HEK293 (cell line): Measurements from ENCODE around the gene AQP3.
"Not testable (repeated sequence)": the region's sequence is repeated elsewhere in the genome, so short reads cannot be mapped to it uniquely, and the experiment has no call there.

Experiments
- CTCF ChIA-PET: fragments of 350-600 bp; formaldehyde crosslinking; extraction: SDS; loops from one replicate; lab custom pipeline; 2021; ENCODE audit warnings: antibody characterized with exemption; lab: Yijun Ruan, JAX
- POLR2A ChIA-PET: fragments of 300-600 bp; formaldehyde crosslinking; extraction: SDS; loops from one replicate; lab custom pipeline; 2020; ENCODE audit warnings: antibody characterized with exemption, inconsistent platforms; lab: Yijun Ruan, JAX
- H3K27ac ChIP-seq: fragments of 200-500 bp; sonication (Bioruptor generic); 2 replicates; pipeline ENCODE4 v1.5.1; 2014; ENCODE audit warnings: low read depth, low read length, control low read depth, inconsistent platforms; ENCODE audit errors: extremely low read depth
- H3K36me3 ChIP-seq, 2 experiments: fragments of 200-500 bp in 1 of 2; sonication (Bioruptor generic) in 1 of 2; 1 replicate in 1 of 2; 2 replicates in 1 of 2; pipeline ENCODE4 v1.5.1; 2014 to 2017; ENCODE audit warnings: inconsistent platforms in 2 of 2, low read length in 2 of 2; ENCODE audit not compliant: control insufficient read depth in 2 of 2, insufficient read depth in 1 of 2
- H3K4me1 ChIP-seq: fragments of 200-500 bp; sonication (Bioruptor generic); 2 replicates; pipeline ENCODE4 v1.5.1; 2014; ENCODE audit warnings: mild to moderate bottlenecking, low read length, inconsistent platforms; ENCODE audit not compliant: control insufficient read depth, insufficient read depth
- H3K4me3 ChIP-seq: 2 replicates; pipeline ENCODE4 v1.5.1; 2011; ENCODE audit warnings: low read depth, mild to moderate bottlenecking, control low read depth, low read length, moderate library complexity
- H3K9me3 ChIP-seq: fragments of 200-500 bp; sonication (Bioruptor generic); 2 replicates; pipeline ENCODE4 v1.5.1; 2014; ENCODE audit warnings: low read depth, low read length, inconsistent platforms; ENCODE audit not compliant: control insufficient read depth, insufficient read depth
- GLI2 ChIP-seq: fragments of 450-650 bp; formaldehyde crosslinking; IDR thresholded peaks from 2 replicates; pipeline ENCODE4; 2017; ENCODE audit warnings: missing biosample characterization, missing genetic modification characterization, low read depth, borderline replicate concordance
- HOXA7 ChIP-seq: sonication (generic); formaldehyde crosslinking; IDR thresholded peaks from 2 replicates; pipeline ENCODE4 v1.8.1; 2022; ENCODE audit warnings: missing genetic modification reagents, borderline replicate concordance
- KLF1 ChIP-seq: fragments of 450-650 bp; formaldehyde crosslinking; IDR thresholded peaks from 2 replicates; pipeline ENCODE4 v1.5.1; 2016; ENCODE audit warnings: missing biosample characterization, missing genetic modification characterization
- KLF9 ChIP-seq: fragments of 450-650 bp; formaldehyde crosslinking; IDR thresholded peaks from 2 replicates; pipeline ENCODE4 v1.5.1; 2016; ENCODE audit warnings: missing biosample characterization, missing genetic modification characterization, low read depth
- PBX3 ChIP-seq: sonication (generic); formaldehyde crosslinking; IDR thresholded peaks from 2 replicates; pipeline ENCODE4 v1.8.1; 2022; ENCODE audit warnings: mild to moderate bottlenecking, moderate library complexity, missing genetic modification reagents
- PRDM1 ChIP-seq: fragments of 450-650 bp; formaldehyde crosslinking; IDR thresholded peaks from 2 replicates; pipeline ENCODE4; 2016; ENCODE audit warnings: missing biosample characterization, missing genetic modification characterization
- SCRT1 ChIP-seq: fragments of 450-650 bp; formaldehyde crosslinking; IDR thresholded peaks from 2 replicates; pipeline ENCODE4 v1.5.1; 2016; ENCODE audit warnings: missing biosample characterization, missing genetic modification characterization, borderline replicate concordance
- SP2 ChIP-seq: fragments of 450-650 bp; formaldehyde crosslinking; IDR thresholded peaks from 2 replicates; pipeline ENCODE4 v1.5.1; 2016; ENCODE audit warnings: missing biosample characterization, missing genetic modification characterization
- TCF7L2 ChIP-seq: IDR thresholded peaks from 2 replicates; pipeline ENCODE4 v1.6.1; 2011; ENCODE audit warnings: low read depth, mild to moderate bottlenecking, inconsistent platforms, low read length, moderate library complexity, borderline replicate concordance
- YY2 ChIP-seq: fragments of 450-650 bp; formaldehyde crosslinking; IDR thresholded peaks from 2 replicates; pipeline ENCODE4 v1.5.1; 2016; ENCODE audit warnings: missing biosample characterization, missing genetic modification characterization
- ZBTB11 ChIP-seq: fragments of 450-650 bp; formaldehyde crosslinking; conservative IDR thresholded peaks from 2 replicates; pipeline ENCODE4 v1.5.1; 2016; ENCODE audit warnings: low read depth, missing biosample characterization, missing genetic modification characterization
- ZBTB26 ChIP-seq: fragments of 450-650 bp; formaldehyde crosslinking; optimal IDR thresholded peaks from 2 replicates; pipeline ENCODE3; 2016; ENCODE audit warnings: missing biosample characterization, mild to moderate bottlenecking, missing genetic modification characterization
- ZBTB6 ChIP-seq: fragments of 450-650 bp; formaldehyde crosslinking; IDR thresholded peaks from 2 replicates; pipeline ENCODE4 v1.5.1; 2017; ENCODE audit warnings: missing biosample characterization, missing genetic modification characterization
- ZEB2 ChIP-seq: fragments of 450-650 bp; formaldehyde crosslinking; IDR thresholded peaks from 2 replicates; pipeline ENCODE4 v1.5.1; 2016; ENCODE audit warnings: missing biosample characterization, missing genetic modification characterization
- ZFP37 ChIP-seq: fragments of 450-650 bp; formaldehyde crosslinking; IDR thresholded peaks from 2 replicates; pipeline ENCODE4 v1.5.1; 2016; ENCODE audit warnings: missing biosample characterization, missing genetic modification characterization
- ZIC2 ChIP-seq: fragments of 450-650 bp; formaldehyde crosslinking; IDR thresholded peaks from 2 replicates; pipeline ENCODE4 v1.5.1; 2016; ENCODE audit warnings: missing biosample characterization, missing genetic modification characterization
- ZNF155 ChIP-seq: fragments of 450-650 bp; formaldehyde crosslinking; IDR thresholded peaks from 2 replicates; pipeline ENCODE4 v1.5.1; 2016; ENCODE audit warnings: missing biosample characterization, missing genetic modification characterization
- ZNF175 ChIP-seq: fragments of 450-650 bp; formaldehyde crosslinking; IDR thresholded peaks from 2 replicates; pipeline ENCODE4 v1.5.1; 2016; ENCODE audit warnings: missing biosample characterization, missing genetic modification characterization
- ZNF202 ChIP-seq: fragments of 450-650 bp; formaldehyde crosslinking; IDR thresholded peaks from 2 replicates; pipeline ENCODE4 v1.5.1; 2016; ENCODE audit warnings: missing biosample characterization, missing genetic modification characterization, borderline replicate concordance
- ZNF335 ChIP-seq: fragments of 450-650 bp; formaldehyde crosslinking; conservative IDR thresholded peaks from 2 replicates; pipeline ENCODE4 v1.5.1; 2016; ENCODE audit warnings: missing biosample characterization, missing genetic modification characterization
- ZNF398 ChIP-seq: fragments of 450-650 bp; formaldehyde crosslinking; IDR thresholded peaks from 2 replicates; pipeline ENCODE4 v1.5.1; 2017; ENCODE audit warnings: missing biosample characterization, missing genetic modification characterization
- ZNF488 ChIP-seq: fragments of 450-650 bp; formaldehyde crosslinking; IDR thresholded peaks from 2 replicates; pipeline ENCODE4 v1.5.1; 2016; ENCODE audit warnings: missing biosample characterization, missing genetic modification characterization
- ZNF521 ChIP-seq: fragments of 450-650 bp; formaldehyde crosslinking; IDR thresholded peaks from 2 replicates; pipeline ENCODE4 v1.5.1; 2017; ENCODE audit warnings: missing biosample characterization, mild to moderate bottlenecking, missing genetic modification characterization
- ZNF530 ChIP-seq: fragments of 450-650 bp; formaldehyde crosslinking; IDR thresholded peaks from 2 replicates; pipeline ENCODE4 v1.5.1; 2016; ENCODE audit warnings: low read depth, missing biosample characterization, missing genetic modification characterization

AQP3 gene

GRCh38 chr9:33446946-33447798, at the start of gene AQP3 (continued):
- TF ChIP-seq ZBTB11 (tag by site-specific recombination), result no peak
- peak; percentile 67 for TF ChIP-seq ZIC2
- TF ChIP-seq TCF7L2, result no peak
- TF ChIP-seq YY2, result no peak
- 0 out of 2 replicates have a peak, but pooled peaks have one; percentile 54 for TF ChIP-seq PBX3
- peak; percentile 52 for TF ChIP-seq ZBTB26
- TF ChIP-seq ZNF335, result peak; percentile 32
- no peak for TF ChIP-seq GLI2
- TF ChIP-seq PRDM1, result peak; percentile 86
- TF ChIP-seq SP2, result peak; percentile 56
- TF ChIP-seq ZNF175 (tag by site-specific recombination), result no peak
- no peak for TF ChIP-seq HOXA7 (CRISPR knock-in tag)
- no peak for TF ChIP-seq ZNF530 (tag by site-specific recombination)
- TF ChIP-seq KLF1 (tag by site-specific recombination), result peak; percentile 51; the same call in 1 of the 2 replicates
- TF ChIP-seq SCRT1 (tag by site-specific recombination), result 0 out of 2 replicates have a peak, but pooled peaks have one; percentile 34
- no peak for TF ChIP-seq ZNF521 (tag by site-specific recombination)
- TF ChIP-seq ZBTB6 (tag by site-specific recombination), result peak; percentile 79
- peak; percentile 100 for TF ChIP-seq ZFP37 (tag by site-specific recombination)
- no peak for TF ChIP-seq ZNF488 (tag by site-specific recombination)
- no peak for TF ChIP-seq ZNF155
- TF ChIP-seq ZNF398 (tag by site-specific recombination), result peak; percentile 79
- 0 out of 2 replicates have a peak, but pooled peaks have one; percentile 15 for TF ChIP-seq KLF9 (tag by site-specific recombination)
- no peak for TF ChIP-seq ZNF202 (tag by site-specific recombination)
- TF ChIP-seq ZEB2 (tag by site-specific recombination), result peak; percentile 57; the same call in 1 of the 2 replicates

- not testable (repeated sequence) for H3K4me1 ChIP-seq, H3K27ac ChIP-seq, H3K9me3 ChIP-seq, H3K4me3 ChIP-seq, H3K36me3 ChIP-seq
- POLR2A ChIA-PET, result interaction anchor here (0.6 to 1.0 kb wide), 2 partner anchors 12 to 20 kb away, joined by 3 to 8 read pairs; partner anchors contain the start of gene NOL6
- CTCF ChIA-PET, result interaction anchor here (0.8 kb wide), 1 partner anchor 26 kb away, joined by 3 read pairs; no protein-coding TSS in a partner anchor
Measured at GRCh38 chr9:33493819-33494218, 46.4 kb upstream of the AQP3 start.
